Measurements from ENCODE around the gene IGFBP5. TPM values are rescaled to one million over a fixed set of nuclear protein-coding genes. Genes with fewer than 3 reads are reported as not detected.

IGFBP5 gene
- total and polyA plus RNA-seq, 2 of the 8 experiments (the other 6 are each of a cell fraction or from before 2014, with no cell fraction given): 2.2 to 2.5 TPM

DNA sequence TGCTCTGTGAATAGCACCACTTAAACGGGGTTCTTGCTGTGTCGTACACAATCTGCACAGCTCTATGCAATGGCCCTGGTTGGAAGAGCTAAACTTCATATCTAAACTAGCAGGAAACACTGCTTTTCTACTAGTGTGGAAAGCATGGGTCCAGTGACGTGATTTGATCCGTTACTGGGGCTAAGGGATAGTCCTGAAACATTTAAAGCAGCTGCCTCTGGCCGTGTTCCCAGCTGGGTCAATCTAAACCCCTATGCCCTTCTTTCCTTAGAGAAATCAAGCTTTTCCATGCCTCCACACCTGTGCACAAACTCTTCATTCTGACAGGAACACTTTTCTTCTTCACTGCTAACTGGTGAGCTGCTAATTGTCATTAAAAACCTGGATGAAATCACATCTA lies 5.4 kb upstream of the IGFBP5 start (continued):
- TF ChIP-seq CHD7 (IDR thresholded peaks at IDR 0.05; ENCODE audit: insufficient replicate concordance, low read length) (no peak), FOSL1 (IDR thresholded peaks at IDR 0.05; ENCODE audit: insufficient read depth, low read depth, low read length) (no peak), SIRT6 (IDR thresholded peaks at IDR 0.05; ENCODE audit: low read length) (no peak), RNF2 (IDR thresholded peaks at IDR 0.05; ENCODE audit: borderline replicate concordance, low read depth, low read length, missing control alignments, poor library complexity, severe bottlenecking) (no peak), BCL11A (IDR thresholded peaks at IDR 0.05; ENCODE audit: low read depth in 2 of 2, low read length in 2 of 2) (no peak), RBBP5 (IDR thresholded peaks at IDR 0.05; ENCODE audit: borderline replicate concordance, low read depth, low read length) (no peak), HDAC6 (IDR thresholded peaks at IDR 0.05; ENCODE audit: low read depth, low read length) (no peak)

Data from H1 (cell line).